Endothelial cell of umbilical vein (primary cell): ENCODE measurements around the gene NFIC. TPM values are rescaled to one million over a fixed set of nuclear protein-coding genes. Genes with fewer than 3 reads are reported as not detected.

Experiments used
- BruUV-seq: library from RNA; stranded (reverse); fragments of 400-500 nt; replicated peaks from 2 replicates; lab custom pipeline; 2021; lab: Mats Ljungman, UMichigan
- CTCF ChIA-PET: fragments of 300-600, 350-600 bp; sonication (Branson Sonifier 250); formaldehyde crosslinking; loops from one replicate; lab custom pipeline; 2021; ENCODE audit warnings: antibody characterized with exemption, inconsistent platforms; lab: Charles Lee
- POLR2A ChIA-PET: fragments of 300-600, 350-600 bp; sonication (Branson Sonifier 250); formaldehyde crosslinking; loops from one replicate; lab custom pipeline; 2021; ENCODE audit warnings: antibody characterized with exemption, inconsistent platforms; lab: Charles Lee
- DNase-seq: peaks from one replicate; pipeline ENCODE4 v3.0.0-alpha.2; 2011; ENCODE audit warnings: low read depth, low spot score
- FAIRE-seq: peaks from 2 replicates; lab custom pipeline; 2011; peaks lifted over from hg19 to GRCh38; lab: Jason Lieb, UNC
- H2AFZ ChIP-seq: 2 replicates; pipeline ENCODE4 v1.6.0; 2012; ENCODE audit warnings: low read depth, low read length, control low read depth, inconsistent platforms
- H3K27ac ChIP-seq: 2 replicates; pipeline ENCODE4 v1.5.1; 2011; ENCODE audit warnings: low read depth, mild to moderate bottlenecking, control low read depth, low read length, moderate library complexity; ENCODE audit not compliant: insufficient read depth
- H3K27me3 ChIP-seq, 2 experiments: 2 replicates each; pipeline versions ENCODE4 v1.6.0 to v1.6.1; 2011; ENCODE audit warnings: low read length in 2 of 2, mixed read lengths in 1 of 2; ENCODE audit not compliant: control insufficient read depth in 2 of 2, insufficient read depth in 2 of 2
- H3K36me3 ChIP-seq, 2 experiments: 2 replicates in 1 of 2; 3 replicates in 1 of 2; pipeline ENCODE4 v1.5.1; 2011; ENCODE audit warnings: low read length in 2 of 2, mild to moderate bottlenecking in 1 of 2, moderate library complexity in 1 of 2; ENCODE audit not compliant: control insufficient read depth in 2 of 2, insufficient read depth in 2 of 2; ENCODE audit errors: extremely low read depth in 1 of 2
- H3K4me1 ChIP-seq: 3 replicates; pipeline ENCODE4 v1.5.1; 2011; ENCODE audit warnings: mild to moderate bottlenecking, low read length; ENCODE audit not compliant: control insufficient read depth, insufficient read depth; ENCODE audit errors: extremely low read depth
- H3K4me2 ChIP-seq: 2 replicates; pipeline ENCODE4 v1.6.1; 2011; ENCODE audit warnings: low read length, control low read depth, mixed read lengths; ENCODE audit not compliant: insufficient read depth
- H3K4me3 ChIP-seq, 3 experiments: fragments of 200-600 bp in 1 of 3; sonication (generic), shearing (Covaris generic) in 1 of 3; replicated peaks in 1 of 3; 2 replicates each; pipeline ENCODE4 v1.5.1; 2011 to 2016; ENCODE audit warnings: control low read depth in 3 of 3, low read length in 3 of 3, mild to moderate bottlenecking in 2 of 3, inconsistent platforms in 1 of 3, low read depth in 1 of 3, moderate library complexity in 1 of 3; ENCODE audit not compliant: insufficient read depth in 1 of 3
- H3K79me2 ChIP-seq: 2 replicates; pipeline ENCODE4 v1.6.0; 2012; ENCODE audit warnings: low read length, inconsistent platforms; ENCODE audit not compliant: control insufficient read depth, insufficient read depth
- H3K9ac ChIP-seq: replicated peaks from 2 replicates; pipeline ENCODE3; 2011; ENCODE audit warnings: low read length, control low read depth; ENCODE audit not compliant: insufficient read depth; ENCODE audit errors: extremely low read depth
- H3K9me1 ChIP-seq: replicated peaks from 3 replicates; pipeline ENCODE4 v1.6.0; 2011; ENCODE audit warnings: mild to moderate bottlenecking, low read length; ENCODE audit not compliant: control insufficient read depth, insufficient read depth; ENCODE audit errors: extremely low read depth
- H3K9me3 ChIP-seq: replicated peaks from 2 replicates; pipeline ENCODE4 v1.5.1; 2012; ENCODE audit warnings: low read length, inconsistent platforms; ENCODE audit not compliant: control insufficient read depth, insufficient read depth
- H4K20me1 ChIP-seq: replicated peaks from 2 replicates; pipeline ENCODE3; 2011; ENCODE audit warnings: mild to moderate bottlenecking, low read length; ENCODE audit not compliant: control insufficient read depth, insufficient read depth; ENCODE audit errors: extremely low read depth
- CTCF ChIP-seq, 2 donors: IDR thresholded peaks; 1 replicate in 1 of 2; 2 replicates in 1 of 2; pipeline ENCODE4 v1.5.1; 2011; ENCODE audit warnings: low read length in 2 of 2, mild to moderate bottlenecking in 2 of 2, moderate library complexity in 2 of 2, control low read depth in 1 of 2, inconsistent platforms in 1 of 2, low read depth in 1 of 2; ENCODE audit not compliant: insufficient read depth in 1 of 2; ENCODE audit errors: extremely low read depth in 1 of 2
- EZH2 ChIP-seq: IDR thresholded peaks from 2 replicates; pipeline ENCODE4 v1.6.1; 2012; ENCODE audit warnings: borderline replicate concordance, low read depth, mild to moderate bottlenecking, moderate library complexity, low read length, inconsistent platforms; ENCODE audit not compliant: severe bottlenecking
- FOS ChIP-seq: IDR thresholded peaks from 2 replicates; pipeline ENCODE4 v1.6.1; 2011; ENCODE audit warnings: mild to moderate bottlenecking, low read length, moderate library complexity, borderline replicate concordance; ENCODE audit not compliant: insufficient read depth
- GATA2 ChIP-seq: IDR thresholded peaks from 2 replicates; pipeline ENCODE4 v1.7.0; 2011; ENCODE audit warnings: low read depth, mild to moderate bottlenecking, moderate library complexity, mixed read lengths, low read length; ENCODE audit not compliant: insufficient read length, insufficient read depth
- JUN ChIP-seq: IDR thresholded peaks from 2 replicates; pipeline ENCODE4 v1.6.1; 2011; ENCODE audit warnings: borderline replicate concordance, low read depth; ENCODE audit not compliant: insufficient read length, insufficient read depth
- MAX ChIP-seq: IDR thresholded peaks from 2 replicates; pipeline ENCODE4 v1.6.1; 2011; ENCODE audit not compliant: insufficient read depth, insufficient read length
- MYC ChIP-seq: IDR thresholded peaks from one replicate; pipeline ENCODE4 v1.6.1; 2011; ENCODE audit warnings: mild to moderate bottlenecking, low read depth, low read length
- POLR2A ChIP-seq: IDR thresholded peaks from 2 replicates; pipeline ENCODE4 v1.6.1; 2012; ENCODE audit warnings: low read depth, mild to moderate bottlenecking, control low read depth, low read length
- POLR2AphosphoS5 ChIP-seq: IDR thresholded peaks from 2 replicates; pipeline ENCODE4 v1.6.1; 2012; ENCODE audit warnings: low read depth, mild to moderate bottlenecking, control low read depth, low read length, moderate library complexity; ENCODE audit not compliant: insufficient read depth
- dilution Hi-C: fragments of 300-500 bp; cut with MboI; formaldehyde crosslinking; loops from one replicate; pipeline ENCODE4 v1.15.0; 2019; ENCODE audit warnings: low sequenced_read_pairs; ENCODE audit not compliant: extremely low pct_ligation_motif_present
- intact Hi-C: fragments of 100-400 bp; cut with micrococcal nuclease; formaldehyde crosslinking; loops from one replicate; pipeline ENCODE4 v1.10.0; 2022
- polyA plus RNA-seq, 4 experiments: library from polyadenylated mRNA; depleted of rRNA in 3 of 4; stranded (reverse) in 3 of 4; unstranded in 1 of 4; fragments of >200 nt; gene quantifications; 2 replicates each; pipeline versions ENCODE4 v1.2.1 to v1.2.3, GENCODE V29; 2011 to 2012; ENCODE audit warnings: missing spikeins in 1 of 4
- total RNA-seq: library from RNA; stranded (reverse); gene quantifications from 2 replicates; pipeline ENCODE4 v1.2.3, GENCODE V29; 2021

NFIC gene
- total and polyA plus RNA-seq, 2 donors (not counting 3 experiments of a cell fraction or from before 2014, with no cell fraction given), result 11.4 to 133 TPM

- Histone ChIP-seq H3K27ac (peak overlapping the region; percentile 81), H3K9ac (peak overlapping the region; percentile 64), H3K9me3 (no peaks in the 10 kb centered on the region), H3K27me3 (no peaks in the 10 kb centered on the region), H3K9me1 (no peaks in the 10 kb centered on the region), H2AFZ (no peak overlapping the region), H3K4me1 (peaks cover 22% of the 10 kb centered on the region), H3K4me3 (no peak overlapping the region), H3K4me2 (peak overlapping the region; percentile 53), H3K79me2 (peaks cover 68% of the 10 kb centered on the region), H4K20me1 (no peaks in the 10 kb centered on the region), H3K36me3 (no peaks in the 10 kb centered on the region)
- POLR2A ChIA-PET, result no interaction called here
- peak; percentile 80 for FAIRE-seq
- intact Hi-C loops (loop anchor here (1.0 kb wide), 2 partner anchors 25 to 48 kb away; no protein-coding TSS in a partner anchor), dilution Hi-C loops (no loop called here)
- peak; percentile 87 for DNase-seq
- CTCF ChIA-PET, result no interaction called here
- peak; percentile 27 for TF ChIP-seq MYC
- TF ChIP-seq FOS, result no peak
- peak; percentile 28 for TF ChIP-seq MAX
- no TSS peak for BruUV-seq
Measured at GRCh38 chr19:3403489-3404323, 37.3 kb downstream of the NFIC start.

- H3K36me3 ChIP-seq, result peaks cover 0 to 3% of the 10 kb centered on the region in 2 experiments
- intact Hi-C loops, result loop anchor here (1.0 kb wide), 2 partner anchors 24 to 47 kb away; no protein-coding TSS in a partner anchor
- TSS peak; percentile 65 for BruUV-seq
- peak overlapping the region; percentile 0 for H2AFZ ChIP-seq
- peak; percentile 8 for TF ChIP-seq MAX
- peak; percentile 56 for TF ChIP-seq JUN
- no peak for TF ChIP-seq FOS
- no peak for TF ChIP-seq CTCF (IDR thresholded peaks at IDR 0.05; ENCODE audit: extremely low read depth in 1 of 2, insufficient read depth in 1 of 2, low read depth in 1 of 2, low read length in 2 of 2)
- TF ChIP-seq POLR2AphosphoS5, result no peak
- peak; percentile 36 for TF ChIP-seq POLR2A
- TF ChIP-seq MYC, result no peak
- TF ChIP-seq EZH2, result no peak
- no peak for TF ChIP-seq GATA2
- CTCF ChIA-PET, result no interaction called here
- H3K4me1 ChIP-seq, result peaks cover 22% of the 10 kb centered on the region
- peak overlapping the region; percentile 64 for H3K9ac ChIP-seq
- H4K20me1 ChIP-seq, result no peaks in the 10 kb centered on the region
- H3K9me3 ChIP-seq, result no peaks in the 10 kb centered on the region
- FAIRE-seq, result peak; percentile 77
- H3K4me3 ChIP-seq, result peak overlapping the region in 1 of 3 experiments; percentile 22
- peaks cover 68% of the 10 kb centered on the region for H3K79me2 ChIP-seq
- H3K9me1 ChIP-seq, result no peaks in the 10 kb centered on the region
- dilution Hi-C loops, result no loop called here
- peak overlapping the region; percentile 22 for H3K4me2 ChIP-seq
- DNase-seq, result peak; percentile 83
- peak overlapping the region; percentile 81 for H3K27ac ChIP-seq
- POLR2A ChIA-PET, result no interaction called here
- no peaks in the 10 kb centered on the region for H3K27me3 ChIP-seq
Measured at GRCh38 chr19:3404324-3405260, 38.2 kb downstream of the NFIC start.
